Measurements from ENCODE around the gene HYAL2.
"Not testable (repeated sequence)": the region's sequence is repeated elsewhere in the genome, so short reads cannot be mapped to it uniquely, and the experiment has no call there.

HYAL2 gene

GRCh38 chr3:50286322-50287227, 36.0 kb downstream of the HYAL2 start:
- Histone ChIP-seq H3K27me3 (replicated peaks) (no peaks in the 10 kb centered on the region), H3K4me3 (ENCODE audit: low read depth, low read length) (no peak overlapping the region), H3K36me3 (replicated peaks) (peaks cover 25% of the 10 kb centered on the region), H3K27ac (no peak overlapping the region)
- no peak for TF ChIP-seq CTCF (IDR thresholded peaks at IDR 0.05; ENCODE audit: low read depth, low read length, missing control alignments)
- in situ Hi-C loops (cut with HindIII; ENCODE audit: low pct_ligation_motif_present, low sequenced_read_pairs): no loop called here
- DNase-seq: no peak

GRCh38 chr3:50284121-50284520, 38.4 kb downstream of the HYAL2 start:
- H3K4me3 ChIP-seq (ENCODE audit: low read depth, low read length); H3K27me3 ChIP-seq (replicated peaks); in situ Hi-C loops (cut with HindIII; ENCODE audit: low pct_ligation_motif_present, low sequenced_read_pairs); DNase-seq; H3K27ac ChIP-seq: not testable (repeated sequence)
- H3K36me3 ChIP-seq (replicated peaks): peaks cover 14% of the 10 kb centered on the region

- in situ Hi-C loops (cut with HindIII; ENCODE audit: low pct_ligation_motif_present, low sequenced_read_pairs): no loop called here
- DNase-seq: no peak
These were observed 43.1 kb downstream of the HYAL2 start for GRCh38 chr3:50279255-50280016.

GRCh38 chr3:50278880-50279224, 43.7 kb downstream of the HYAL2 start, which contains the start of gene LSMEM2:
Gene LSMEM2, plus strand, starts transcription at chr3:50279087. Its CDS starts 27 bp downstream, at chr3:50279114.
- peaks cover 20% of the 10 kb centered on the region for H3K27me3 ChIP-seq (replicated peaks)

More at GRCh38 chr3:50279255-50280016, 43.1 kb downstream of the HYAL2 start:
- no peak overlapping the region for H3K27ac ChIP-seq
- TF ChIP-seq CTCF (IDR thresholded peaks at IDR 0.05; ENCODE audit: low read depth, low read length, missing control alignments): no peak
- H3K27me3 ChIP-seq (replicated peaks): peaks cover 14% of the 10 kb centered on the region
- H3K36me3 ChIP-seq (replicated peaks): no peaks in the 10 kb centered on the region
- no peak overlapping the region for H3K4me3 ChIP-seq (ENCODE audit: low read depth, low read length)

GRCh38 chr3:50278123-50278879, 44.2 kb downstream of the HYAL2 start:
- in situ Hi-C loops (cut with HindIII; ENCODE audit: low pct_ligation_motif_present, low sequenced_read_pairs): no loop called here
- Histone ChIP-seq H3K27me3 (replicated peaks) (peaks cover 26% of the 10 kb centered on the region), H3K27ac (no peak overlapping the region), H3K4me3 (ENCODE audit: low read depth, low read length) (no peak overlapping the region), H3K36me3 (replicated peaks) (no peaks in the 10 kb centered on the region)
- TF ChIP-seq CTCF (IDR thresholded peaks at IDR 0.05; ENCODE audit: low read depth, low read length, missing control alignments): no peak
- DNase-seq: no peak

More at GRCh38 chr3:50278880-50279224, 43.7 kb downstream of the HYAL2 start, which contains the start of gene LSMEM2:
- Histone ChIP-seq H3K4me3 (ENCODE audit: low read depth, low read length) (no peak within 1 kb of the TSS), H3K27ac (no peak within 1 kb of the TSS), H3K36me3 (replicated peaks) (no peaks in the 10 kb centered on the region)
- DNase-seq: no peak
- in situ Hi-C loops (cut with HindIII; ENCODE audit: low pct_ligation_motif_present, low sequenced_read_pairs): no loop called here
- no peak for TF ChIP-seq CTCF (IDR thresholded peaks at IDR 0.05; ENCODE audit: low read depth, low read length, missing control alignments)
